Progenitor cell of endocrine pancreas (in vitro differentiated cells): ENCODE results near the gene OSBPL3. TPM values are rescaled to one million over a fixed set of nuclear protein-coding genes. Genes with fewer than 3 reads are reported as not detected.

Source experiments
- DNase-seq: peaks from one replicate; pipeline ENCODE4 v3.0.0; 2021; ENCODE audit warnings: low spot score; ENCODE audit not compliant: unreplicated experiment
- H3K27ac Mint-ChIP-seq: 2 replicates; pipeline ENCODE4 v1.8.0; 2021; ENCODE audit warnings: mild to moderate bottlenecking, moderate library complexity, mixed read lengths
- H3K27me3 Mint-ChIP-seq: 2 replicates; pipeline ENCODE4 v1.8.0; 2021; ENCODE audit warnings: mixed read lengths
- H3K36me3 Mint-ChIP-seq: 2 replicates; pipeline ENCODE4 v1.8.0; 2022; ENCODE audit warnings: mixed read lengths; ENCODE audit not compliant: insufficient read depth
- H3K4me1 Mint-ChIP-seq: 2 replicates; pipeline ENCODE4 v1.8.0; 2021; ENCODE audit warnings: low read depth, mixed read lengths
- H3K4me3 Mint-ChIP-seq: 2 replicates; pipeline ENCODE4 v1.8.0; 2021; ENCODE audit warnings: low read depth, mild to moderate bottlenecking, moderate library complexity, mixed read lengths
- H3K9me3 Mint-ChIP-seq: 2 replicates; pipeline ENCODE4 v1.8.0; 2021; ENCODE audit warnings: low read depth, mixed read lengths
- CTCF ChIP-seq: fragments of 200-600 bp; sonication (generic); IDR thresholded peaks from one replicate; pipeline ENCODE4 v1.5.0; 2021; ENCODE audit warnings: antibody characterized with exemption, mild to moderate bottlenecking; ENCODE audit not compliant: unreplicated experiment
- long read RNA-seq: library from polyadenylated mRNA; unstranded; transcript quantifications from one replicate; pipeline ENCODE4 v2.0.0, GENCODE V29; 2020
- total RNA-seq: library from RNA; stranded (reverse); gene quantifications from 2 replicates; pipeline ENCODE4 v1.2.1, GENCODE V29; 2021

The OSBPL3 gene, protein sequence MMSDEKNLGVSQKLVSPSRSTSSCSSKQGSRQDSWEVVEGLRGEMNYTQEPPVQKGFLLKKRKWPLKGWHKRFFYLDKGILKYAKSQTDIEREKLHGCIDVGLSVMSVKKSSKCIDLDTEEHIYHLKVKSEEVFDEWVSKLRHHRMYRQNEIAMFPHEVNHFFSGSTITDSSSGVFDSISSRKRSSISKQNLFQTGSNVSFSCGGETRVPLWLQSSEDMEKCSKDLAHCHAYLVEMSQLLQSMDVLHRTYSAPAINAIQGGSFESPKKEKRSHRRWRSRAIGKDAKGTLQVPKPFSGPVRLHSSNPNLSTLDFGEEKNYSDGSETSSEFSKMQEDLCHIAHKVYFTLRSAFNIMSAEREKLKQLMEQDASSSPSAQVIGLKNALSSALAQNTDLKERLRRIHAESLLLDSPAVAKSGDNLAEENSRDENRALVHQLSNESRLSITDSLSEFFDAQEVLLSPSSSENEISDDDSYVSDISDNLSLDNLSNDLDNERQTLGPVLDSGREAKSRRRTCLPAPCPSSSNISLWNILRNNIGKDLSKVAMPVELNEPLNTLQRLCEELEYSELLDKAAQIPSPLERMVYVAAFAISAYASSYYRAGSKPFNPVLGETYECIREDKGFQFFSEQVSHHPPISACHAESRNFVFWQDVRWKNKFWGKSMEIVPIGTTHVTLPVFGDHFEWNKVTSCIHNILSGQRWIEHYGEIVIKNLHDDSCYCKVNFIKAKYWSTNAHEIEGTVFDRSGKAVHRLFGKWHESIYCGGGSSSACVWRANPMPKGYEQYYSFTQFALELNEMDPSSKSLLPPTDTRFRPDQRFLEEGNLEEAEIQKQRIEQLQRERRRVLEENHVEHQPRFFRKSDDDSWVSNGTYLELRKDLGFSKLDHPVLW
- 11.6 and 12.1 TPM in 2 replicates for total RNA-seq
- long read RNA-seq, full-length matches to known transcripts, result 15 of 44 reads
- long read RNA-seq, partial matches to known transcripts, result 11 of 44 reads
- long read RNA-seq, other reads (novel, unspliced or antisense), result 18 of 44 reads

- Mint-ChIP-seq H3K4me1 (peaks cover 19% of the 10 kb centered on the region), H3K27me3 (peaks cover 43% of the 10 kb centered on the region)
These were observed at the start of gene OSBPL3 for GRCh38 chr7:24979863-24980533. Gene OSBPL3, minus strand, starts transcription at chr7:24980178. Its CDS starts 87,706 bp downstream, at chr7:24892472.

DNA sequence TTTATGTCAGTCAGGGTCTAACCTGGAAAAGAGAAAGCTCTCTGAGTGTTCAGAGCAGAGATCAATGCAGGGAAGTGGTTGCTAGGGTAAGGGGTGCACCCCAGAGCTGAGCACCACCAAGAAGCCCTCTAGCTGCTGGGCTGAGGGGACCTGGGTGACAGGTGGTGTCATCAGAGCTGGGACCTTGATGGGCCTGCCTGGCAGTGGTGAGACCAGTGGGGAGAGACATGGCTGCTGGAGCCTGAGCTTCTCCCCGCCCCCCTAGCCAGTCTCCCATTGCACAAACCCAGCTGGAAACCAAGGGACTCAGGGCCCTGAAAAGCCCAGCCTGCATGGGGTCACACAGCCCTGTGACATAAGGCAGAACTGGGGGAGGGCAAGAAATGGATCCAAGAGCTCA is 49.1 kb upstream of the OSBPL3 start:
- H3K27ac Mint-ChIP-seq, result peak overlapping the region; percentile 79
- H3K9me3 Mint-ChIP-seq, result peaks cover 10% of the 10 kb centered on the region
- no peaks in the 10 kb centered on the region for H3K27me3 Mint-ChIP-seq
- no peaks in the 10 kb centered on the region for H3K36me3 Mint-ChIP-seq
- no peak overlapping the region for H3K4me3 Mint-ChIP-seq
- H3K4me1 Mint-ChIP-seq, result peaks cover 18% of the 10 kb centered on the region
- DNase-seq, result no peak
- no peak for TF ChIP-seq CTCF

More at GRCh38 chr7:24979863-24980533, at the start of gene OSBPL3:
- Mint-ChIP-seq H3K27ac (peak within 1 kb of the TSS; percentile 97), H3K36me3 (no peaks in the 10 kb centered on the region), H3K9me3 (peaks cover 3% of the 10 kb centered on the region), H3K4me3 (peak within 1 kb of the TSS; percentile 93)
- TF ChIP-seq CTCF, result no peak
- DNase-seq, result peak; percentile 94

- no peak overlapping the region for H3K4me3 Mint-ChIP-seq
- peaks cover 18% of the 10 kb centered on the region for H3K4me1 Mint-ChIP-seq
- H3K36me3 Mint-ChIP-seq, result peaks cover 1% of the 10 kb centered on the region
- peak overlapping the region; percentile 79 for H3K27ac Mint-ChIP-seq
- H3K9me3 Mint-ChIP-seq, result peaks cover 13% of the 10 kb centered on the region
- no peak for TF ChIP-seq CTCF
- H3K27me3 Mint-ChIP-seq, result no peaks in the 10 kb centered on the region
- DNase-seq, result no peak
These were observed 48.5 kb upstream of the OSBPL3 start for GRCh38 chr7:25028370-25029021.

DNA sequence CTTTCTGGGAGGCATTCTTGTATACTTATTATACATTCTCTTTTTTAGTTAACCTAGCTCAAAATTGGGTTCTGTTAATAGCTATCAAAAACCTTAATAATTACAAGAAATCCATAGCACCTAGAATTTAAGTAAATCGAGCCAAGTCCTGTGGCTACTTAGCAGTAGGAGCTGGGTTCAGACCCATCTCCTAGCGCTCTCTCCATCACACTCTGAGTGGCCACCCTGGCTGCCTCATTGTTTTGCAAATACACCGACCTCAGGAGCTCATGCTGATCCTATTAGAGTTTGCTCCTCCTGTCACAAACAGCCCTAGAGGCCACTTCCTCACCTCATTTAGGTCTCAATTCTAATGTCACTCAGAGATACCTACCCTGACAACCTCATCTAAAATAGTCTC is 46.2 kb upstream of the OSBPL3 start:
- Mint-ChIP-seq H3K27ac (peak overlapping the region; percentile 95), H3K27me3 (no peaks in the 10 kb centered on the region), H3K4me3 (no peak overlapping the region), H3K4me1 (peaks cover 18% of the 10 kb centered on the region), H3K36me3 (peaks cover 1% of the 10 kb centered on the region), H3K9me3 (peaks cover 13% of the 10 kb centered on the region)
- no peak for TF ChIP-seq CTCF
- no peak for DNase-seq
